ENCODE measurements around the gene TM4SF1. TPM values are rescaled to one million over a fixed set of nuclear protein-coding genes. Genes with fewer than 3 reads are reported as not detected.

TM4SF1 gene
- total RNA-seq, 1 donor from 2014 or later = not detected

DNA sequence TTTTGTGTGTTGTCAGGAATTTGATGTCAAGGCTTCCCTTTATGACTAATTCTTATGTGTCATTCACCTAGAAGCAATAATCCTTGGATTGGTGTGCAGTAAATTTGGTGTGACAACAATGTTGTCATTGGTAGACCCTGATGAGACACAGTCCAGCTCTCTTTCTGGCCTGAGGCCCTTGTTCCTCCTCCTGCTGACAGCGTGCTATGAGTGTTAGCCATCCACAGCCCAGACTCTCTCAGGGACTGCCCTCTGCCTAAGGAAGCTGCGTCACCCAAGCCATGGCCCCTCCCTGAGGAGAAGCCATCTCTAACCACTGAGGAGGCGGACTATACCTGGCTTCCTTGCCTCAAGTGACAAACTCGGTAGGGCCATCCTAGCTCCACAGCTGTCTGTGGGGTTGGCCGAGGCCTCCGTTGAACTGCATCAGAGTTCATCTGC is 13.3 kb upstream of the TM4SF1 start:
- H3K4me3 Mint-ChIP-seq (ENCODE audit: unreplicated experiment) = no peak overlapping the region
- DNase-seq = no peak
- H3K4me1 Mint-ChIP-seq (ENCODE audit: low read depth, unreplicated experiment) = peaks cover 2% of the 10 kb centered on the region
- no peak overlapping the region for H3K27ac Mint-ChIP-seq (ENCODE audit: unreplicated experiment)
- no peaks in the 10 kb centered on the region for H3K36me3 Mint-ChIP-seq (ENCODE audit: unreplicated experiment)
- TF ChIP-seq CTCF (IDR thresholded peaks at IDR 0.05; ENCODE audit: partially characterized antibody, unreplicated experiment) = no peak
- no peaks in the 10 kb centered on the region for H3K27me3 Mint-ChIP-seq (ENCODE audit: unreplicated experiment)
- H3K9me3 Mint-ChIP-seq (ENCODE audit: unreplicated experiment) = peaks cover 2% of the 10 kb centered on the region

DNA sequence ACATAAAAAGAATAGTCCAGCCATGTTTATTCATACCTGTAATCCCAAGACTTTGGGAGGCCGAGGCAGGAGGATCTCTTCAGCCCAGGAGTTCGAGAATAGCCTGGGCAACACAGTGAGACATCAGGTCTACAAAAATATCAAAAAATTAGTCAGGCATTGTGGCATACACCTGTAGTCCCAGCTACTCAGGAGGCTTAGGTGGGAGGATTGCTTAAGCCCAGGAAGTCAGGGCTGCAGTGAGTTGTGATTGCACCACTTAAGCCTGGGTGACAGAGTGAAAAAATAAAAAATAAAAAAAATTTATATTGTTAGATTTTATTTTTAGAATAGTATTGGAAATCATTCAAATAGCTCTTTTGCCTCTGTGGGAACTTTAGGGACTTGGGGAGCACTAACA is 12.8 kb upstream of the TM4SF1 start:
- Mint-ChIP-seq H3K4me1 (ENCODE audit: low read depth, unreplicated experiment) (peaks cover 2% of the 10 kb centered on the region), H3K27me3 (ENCODE audit: unreplicated experiment) (no peaks in the 10 kb centered on the region), H3K27ac (ENCODE audit: unreplicated experiment) (no peak overlapping the region), H3K4me3 (ENCODE audit: unreplicated experiment) (no peak overlapping the region), H3K36me3 (ENCODE audit: unreplicated experiment) (no peaks in the 10 kb centered on the region), H3K9me3 (ENCODE audit: unreplicated experiment) (peaks cover 2% of the 10 kb centered on the region)
- no peak for TF ChIP-seq CTCF (IDR thresholded peaks at IDR 0.05; ENCODE audit: partially characterized antibody, unreplicated experiment)
- no peak for DNase-seq

DNA sequence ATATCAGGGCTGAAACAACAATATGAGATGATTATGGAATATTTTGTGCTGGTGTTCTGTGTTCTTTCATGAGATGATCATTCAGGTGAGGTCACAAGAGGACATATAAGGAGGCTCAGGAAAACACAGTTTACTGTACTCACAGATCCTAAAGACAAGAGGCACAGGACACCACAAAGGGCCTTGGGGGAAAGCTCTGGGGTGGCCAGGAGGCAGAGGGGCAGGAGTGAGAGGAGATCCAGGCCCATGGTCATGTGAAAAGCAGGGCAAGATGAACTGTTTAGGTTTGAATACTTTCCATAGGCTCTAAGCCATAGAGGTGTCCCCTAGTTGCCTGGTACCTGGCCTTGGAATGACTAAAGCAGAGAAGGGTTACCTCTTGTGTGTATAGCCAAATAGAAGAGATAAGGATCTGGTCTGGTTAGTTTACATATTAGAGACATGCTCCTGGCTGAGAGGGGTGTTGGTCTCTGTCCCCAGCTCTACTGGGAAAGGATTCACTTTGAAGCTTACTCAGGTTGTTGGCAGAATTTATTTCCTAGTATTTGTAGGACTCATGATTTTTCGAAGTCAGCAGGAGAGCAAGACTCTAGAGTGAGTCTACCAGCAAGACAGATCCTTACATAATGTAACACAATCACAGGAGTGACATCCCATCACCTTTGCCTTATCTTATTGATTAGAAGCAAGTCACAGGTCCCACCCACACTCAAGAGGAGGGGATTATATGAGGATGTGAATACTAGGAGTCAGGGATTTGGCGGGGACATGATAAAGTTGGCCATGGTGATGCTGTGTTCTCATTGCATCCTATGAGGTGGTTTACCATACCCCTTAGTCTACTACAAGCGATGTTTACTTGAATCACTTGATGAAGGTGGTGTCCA is 11.3 kb upstream of the TM4SF1 start:
- Mint-ChIP-seq H3K4me3 (ENCODE audit: unreplicated experiment) (no peak overlapping the region), H3K27ac (ENCODE audit: unreplicated experiment) (no peak overlapping the region), H3K36me3 (ENCODE audit: unreplicated experiment) (no peaks in the 10 kb centered on the region), H3K4me1 (ENCODE audit: low read depth, unreplicated experiment) (peaks cover 2% of the 10 kb centered on the region), H3K27me3 (ENCODE audit: unreplicated experiment) (no peaks in the 10 kb centered on the region), H3K9me3 (ENCODE audit: unreplicated experiment) (peaks cover 2% of the 10 kb centered on the region)
- no peak for TF ChIP-seq CTCF (IDR thresholded peaks at IDR 0.05; ENCODE audit: partially characterized antibody, unreplicated experiment)
- DNase-seq = no peak

GRCh38 chr3:149388001-149388440 is 10.6 kb upstream of the TM4SF1 start:
- Mint-ChIP-seq H3K9me3 (ENCODE audit: unreplicated experiment) (peaks cover 2% of the 10 kb centered on the region), H3K36me3 (ENCODE audit: unreplicated experiment) (no peaks in the 10 kb centered on the region), H3K27me3 (ENCODE audit: unreplicated experiment) (no peaks in the 10 kb centered on the region), H3K4me3 (ENCODE audit: unreplicated experiment) (no peak overlapping the region), H3K4me1 (ENCODE audit: low read depth, unreplicated experiment) (peaks cover 2% of the 10 kb centered on the region), H3K27ac (ENCODE audit: unreplicated experiment) (no peak overlapping the region)
- no peak for TF ChIP-seq CTCF (IDR thresholded peaks at IDR 0.05; ENCODE audit: partially characterized antibody, unreplicated experiment)
- no peak for DNase-seq

DNA sequence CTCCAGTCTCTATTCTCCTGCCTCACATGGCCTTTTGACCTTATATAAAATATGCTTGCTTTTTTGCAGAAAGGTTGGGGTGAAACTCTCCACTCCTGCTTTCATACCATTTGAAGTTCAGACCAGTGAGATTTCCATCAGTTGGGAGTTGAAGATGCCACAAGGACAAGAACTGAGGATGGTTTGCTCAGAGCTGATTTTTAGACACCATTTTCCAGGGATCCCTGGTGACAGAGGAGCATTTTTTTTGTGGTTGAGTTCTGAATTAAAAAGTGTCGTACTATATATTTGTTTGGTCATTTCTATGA is 8.8 kb upstream of the TM4SF1 start:
- H3K4me1 Mint-ChIP-seq (ENCODE audit: low read depth, unreplicated experiment) = peaks cover 2% of the 10 kb centered on the region
- no peak for DNase-seq
- no peak overlapping the region for H3K4me3 Mint-ChIP-seq (ENCODE audit: unreplicated experiment)
- no peak for TF ChIP-seq CTCF (IDR thresholded peaks at IDR 0.05; ENCODE audit: partially characterized antibody, unreplicated experiment)
- no peak overlapping the region for H3K27ac Mint-ChIP-seq (ENCODE audit: unreplicated experiment)
- H3K36me3 Mint-ChIP-seq (ENCODE audit: unreplicated experiment) = peaks cover 5% of the 10 kb centered on the region
- H3K9me3 Mint-ChIP-seq (ENCODE audit: unreplicated experiment) = peaks cover 6% of the 10 kb centered on the region
- no peaks in the 10 kb centered on the region for H3K27me3 Mint-ChIP-seq (ENCODE audit: unreplicated experiment)

Data from glutamatergic neuron (in vitro differentiated cells).